GM23338 (cell line): ENCODE data around the gene NFIC. TPM values are rescaled to one million over a fixed set of nuclear protein-coding genes. Genes with fewer than 3 reads are reported as not detected.

Experiments used
- ATAC-seq: fragments of 200-7000 bp; cut with Tn5 transposase; 3 replicates; pipeline ENCODE4 v1.9.1; 2020
- DNase-seq: peaks from one replicate; pipeline ENCODE4 v3.0.0-alpha.2; 2015; ENCODE audit warnings: low spot score
- H2AFZ ChIP-seq: fragments of 200-600 bp; sonication (generic); 2 replicates; pipeline ENCODE4 v1.8.0; 2016; ENCODE audit warnings: antibody characterized with exemption, mild to moderate bottlenecking, moderate library complexity
- H3F3A ChIP-seq: fragments of 200-600 bp; sonication (generic); replicated peaks from 2 replicates; pipeline ENCODE4 v1.8.0; 2017; ENCODE audit warnings: antibody characterized with exemption, mixed run types, low read depth
- H3K27ac ChIP-seq: fragments of 200-600 bp; sonication (generic); 2 replicates; pipeline ENCODE4 v1.6.1; 2016; ENCODE audit warnings: low read depth
- H3K27me3 ChIP-seq: fragments of 200-600 bp; sonication (generic); 2 replicates; pipeline ENCODE4 v1.8.0; 2016; ENCODE audit warnings: mild to moderate bottlenecking, mixed run types, moderate library complexity; ENCODE audit not compliant: insufficient read depth
- H3K36me3 ChIP-seq: fragments of 200-600 bp; sonication (generic); 2 replicates; pipeline ENCODE4 v1.8.0; 2016; ENCODE audit warnings: mild to moderate bottlenecking; ENCODE audit not compliant: insufficient read depth
- H3K4me1 ChIP-seq: fragments of 200-600 bp; sonication (generic); 2 replicates; pipeline ENCODE4 v1.8.0; 2016; ENCODE audit warnings: mild to moderate bottlenecking, moderate library complexity; ENCODE audit not compliant: insufficient read depth
- H3K4me2 ChIP-seq: fragments of 200-600 bp; sonication (generic); 2 replicates; pipeline ENCODE4 v1.7.1; 2017; ENCODE audit warnings: mixed run types
- H3K4me3 ChIP-seq: fragments of 200-600 bp; sonication (generic); 2 replicates; pipeline ENCODE4 v1.6.1; 2016; ENCODE audit warnings: mixed run types
- H3K79me2 ChIP-seq: fragments of 200-600 bp; sonication (generic); replicated peaks from 2 replicates; pipeline ENCODE4 v1.8.0; 2017; ENCODE audit warnings: mild to moderate bottlenecking; ENCODE audit not compliant: insufficient read depth
- H3K9me2 ChIP-seq: fragments of 200-600 bp; sonication (generic); 2 replicates; pipeline ENCODE4 v1.8.0; 2017; ENCODE audit not compliant: insufficient read depth
- H4K20me1 ChIP-seq: fragments of 200-600 bp; sonication (generic); replicated peaks from 2 replicates; pipeline ENCODE4 v1.8.0; 2017; ENCODE audit warnings: mild to moderate bottlenecking; ENCODE audit not compliant: insufficient read depth
- H3K27ac Mint-ChIP-seq: 2 replicates; pipeline ENCODE4 v1.8.0; 2020; ENCODE audit warnings: inconsistent platforms, mild to moderate bottlenecking, moderate library complexity, mixed read lengths
- H3K27me3 Mint-ChIP-seq: 3 replicates; pipeline ENCODE4 v1.8.0; 2022; ENCODE audit warnings: low read depth, mild to moderate bottlenecking, moderate library complexity, mixed read lengths, inconsistent platforms; ENCODE audit not compliant: insufficient read depth, poor library complexity
- H3K36me3 Mint-ChIP-seq: 3 replicates; pipeline ENCODE4 v1.8.0; 2021; ENCODE audit warnings: low read depth, mild to moderate bottlenecking, inconsistent platforms, moderate library complexity, mixed read lengths
- H3K4me1 Mint-ChIP-seq: 3 replicates; pipeline ENCODE4 v1.8.0; 2020; ENCODE audit warnings: mild to moderate bottlenecking, inconsistent platforms, mixed read lengths
- H3K4me3 Mint-ChIP-seq: 3 replicates; pipeline ENCODE4 v1.8.0; 2021; ENCODE audit warnings: moderate library complexity, mild to moderate bottlenecking, inconsistent platforms, mixed read lengths
- H3K9me3 Mint-ChIP-seq: 3 replicates; pipeline ENCODE4 v1.8.0; 2020; ENCODE audit warnings: moderate library complexity, mild to moderate bottlenecking, inconsistent platforms, mixed read lengths
- EZH2 ChIP-seq: fragments of 200-600 bp; sonication (generic); IDR thresholded peaks from one replicate; pipeline ENCODE4 v1.8.0; 2017; ENCODE audit warnings: antibody characterized with exemption, mild to moderate bottlenecking, low read depth; ENCODE audit not compliant: unreplicated experiment
- EZH2phosphoT487 ChIP-seq: fragments of 200-600 bp; sonication (generic); IDR thresholded peaks from one replicate; pipeline ENCODE4 v1.8.1; 2018; ENCODE audit warnings: antibody characterized with exemption; ENCODE audit not compliant: unreplicated experiment
- JUNB ChIP-seq: IDR thresholded peaks from one replicate; pipeline ENCODE4 v1.6.1; 2016; ENCODE audit warnings: antibody characterized with exemption; ENCODE audit not compliant: unreplicated experiment
- NANOG ChIP-seq: IDR thresholded peaks from 2 replicates; pipeline ENCODE4 v1.6.1; 2016; ENCODE audit warnings: antibody characterized with exemption, borderline replicate concordance
- POLR2AphosphoS5 ChIP-seq: IDR thresholded peaks from 2 replicates; pipeline ENCODE4 v1.6.1; 2016; ENCODE audit warnings: antibody characterized with exemption, low read depth
- STAT1 ChIP-seq: IDR thresholded peaks from one replicate; pipeline ENCODE4 v1.6.1; 2016; ENCODE audit warnings: antibody characterized with exemption; ENCODE audit not compliant: unreplicated experiment
- ZNF114 ChIP-seq: fragments of 250-450 bp; sonication (Bioruptor Pico); IDR thresholded peaks from 2 replicates; pipeline ENCODE4 v1.5.0; 2020; ENCODE audit warnings: mild to moderate bottlenecking, moderate library complexity
- ZNF331 ChIP-seq: fragments of 250-450 bp; sonication (Bioruptor Pico); IDR thresholded peaks from 2 replicates; pipeline ENCODE4 v1.5.0; 2020; ENCODE audit warnings: low read depth, mild to moderate bottlenecking, moderate library complexity
- polyA plus RNA-seq: library from polyadenylated mRNA; unstranded; fragments of >200 nt; fragmentation: Nextera tagmentation; extraction: Ambion mirVana; gene quantifications from 2 replicates; pipeline ENCODE4 v1.2.1, GENCODE V29; 2016
- total RNA-seq: library from RNA; depleted of rRNA; stranded (reverse); fragments of >200 nt; shearing (Covaris generic); gene quantifications from 2 replicates; pipeline ENCODE4 v1.2.3, GENCODE V29; 2014
- TF ChIP-seq, protein P1 (sequence below): fragments of 250-450 bp; sonication (Bioruptor Pico); IDR thresholded peaks from 2 replicates; pipeline ENCODE4 v1.5.0; 2020; ENCODE audit warnings: mild to moderate bottlenecking, moderate library complexity
- TF ChIP-seq, protein P2 (sequence below), 2 experiments: fragments of 200-600 bp in 1 of 2; sonication (generic) in 1 of 2; conservative IDR thresholded peaks; 2 replicates each; pipeline versions ENCODE4 v1.5.1 to v1.6.1; 2016 to 2017; ENCODE audit warnings: antibody characterized with exemption in 2 of 2, low read depth in 2 of 2, mild to moderate bottlenecking in 2 of 2, moderate library complexity in 1 of 2
- TF ChIP-seq, protein P3 (sequence below): IDR thresholded peaks from 2 replicates; pipeline ENCODE4 v1.6.1; 2016; ENCODE audit warnings: antibody characterized with exemption
- TF ChIP-seq, protein P4 (sequence below): IDR thresholded peaks from one replicate; pipeline ENCODE4 v1.6.1; 2018; ENCODE audit warnings: antibody characterized with exemption; ENCODE audit not compliant: unreplicated experiment

The NFIC gene
- total and polyA plus RNA-seq, 2 experiments from 2014 or later: 1.3 to 5.3 TPM

DNA sequence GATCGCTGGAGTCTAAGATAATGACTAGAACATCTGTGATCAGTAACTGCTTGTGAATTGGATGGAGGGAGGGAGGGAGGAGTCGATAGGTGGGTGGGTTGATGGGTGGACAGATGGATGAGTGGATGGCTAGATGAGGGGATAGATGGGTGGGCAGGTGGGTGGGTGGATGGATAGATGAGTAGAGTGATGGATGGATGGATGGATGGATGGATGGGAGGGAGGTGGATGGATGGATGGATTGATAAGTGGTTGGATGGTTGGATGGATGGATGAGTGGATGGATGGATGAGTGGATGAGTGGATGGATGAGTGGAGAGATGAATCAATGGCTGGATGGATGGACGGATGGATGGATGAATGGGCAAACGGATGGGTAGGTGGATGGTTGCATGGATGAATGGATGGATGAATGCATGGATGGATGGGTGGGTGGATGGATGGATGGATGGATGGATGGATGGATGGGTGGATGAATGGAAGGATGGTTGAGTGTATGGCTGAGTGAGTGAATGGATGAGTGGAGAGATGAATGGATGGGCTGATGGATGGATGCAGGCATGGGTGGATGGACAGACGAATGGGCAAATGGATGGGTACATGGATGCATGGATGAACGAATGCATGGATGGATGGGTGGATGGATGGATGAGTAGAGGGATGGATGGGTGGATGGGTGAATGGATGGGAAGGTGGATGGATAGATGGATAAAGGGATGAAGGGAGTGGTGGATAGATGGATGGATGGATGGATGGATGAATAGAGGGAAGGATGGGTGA is 44.0 kb upstream of the NFIC start (continued):
- TF ChIP-seq, protein P1, sequence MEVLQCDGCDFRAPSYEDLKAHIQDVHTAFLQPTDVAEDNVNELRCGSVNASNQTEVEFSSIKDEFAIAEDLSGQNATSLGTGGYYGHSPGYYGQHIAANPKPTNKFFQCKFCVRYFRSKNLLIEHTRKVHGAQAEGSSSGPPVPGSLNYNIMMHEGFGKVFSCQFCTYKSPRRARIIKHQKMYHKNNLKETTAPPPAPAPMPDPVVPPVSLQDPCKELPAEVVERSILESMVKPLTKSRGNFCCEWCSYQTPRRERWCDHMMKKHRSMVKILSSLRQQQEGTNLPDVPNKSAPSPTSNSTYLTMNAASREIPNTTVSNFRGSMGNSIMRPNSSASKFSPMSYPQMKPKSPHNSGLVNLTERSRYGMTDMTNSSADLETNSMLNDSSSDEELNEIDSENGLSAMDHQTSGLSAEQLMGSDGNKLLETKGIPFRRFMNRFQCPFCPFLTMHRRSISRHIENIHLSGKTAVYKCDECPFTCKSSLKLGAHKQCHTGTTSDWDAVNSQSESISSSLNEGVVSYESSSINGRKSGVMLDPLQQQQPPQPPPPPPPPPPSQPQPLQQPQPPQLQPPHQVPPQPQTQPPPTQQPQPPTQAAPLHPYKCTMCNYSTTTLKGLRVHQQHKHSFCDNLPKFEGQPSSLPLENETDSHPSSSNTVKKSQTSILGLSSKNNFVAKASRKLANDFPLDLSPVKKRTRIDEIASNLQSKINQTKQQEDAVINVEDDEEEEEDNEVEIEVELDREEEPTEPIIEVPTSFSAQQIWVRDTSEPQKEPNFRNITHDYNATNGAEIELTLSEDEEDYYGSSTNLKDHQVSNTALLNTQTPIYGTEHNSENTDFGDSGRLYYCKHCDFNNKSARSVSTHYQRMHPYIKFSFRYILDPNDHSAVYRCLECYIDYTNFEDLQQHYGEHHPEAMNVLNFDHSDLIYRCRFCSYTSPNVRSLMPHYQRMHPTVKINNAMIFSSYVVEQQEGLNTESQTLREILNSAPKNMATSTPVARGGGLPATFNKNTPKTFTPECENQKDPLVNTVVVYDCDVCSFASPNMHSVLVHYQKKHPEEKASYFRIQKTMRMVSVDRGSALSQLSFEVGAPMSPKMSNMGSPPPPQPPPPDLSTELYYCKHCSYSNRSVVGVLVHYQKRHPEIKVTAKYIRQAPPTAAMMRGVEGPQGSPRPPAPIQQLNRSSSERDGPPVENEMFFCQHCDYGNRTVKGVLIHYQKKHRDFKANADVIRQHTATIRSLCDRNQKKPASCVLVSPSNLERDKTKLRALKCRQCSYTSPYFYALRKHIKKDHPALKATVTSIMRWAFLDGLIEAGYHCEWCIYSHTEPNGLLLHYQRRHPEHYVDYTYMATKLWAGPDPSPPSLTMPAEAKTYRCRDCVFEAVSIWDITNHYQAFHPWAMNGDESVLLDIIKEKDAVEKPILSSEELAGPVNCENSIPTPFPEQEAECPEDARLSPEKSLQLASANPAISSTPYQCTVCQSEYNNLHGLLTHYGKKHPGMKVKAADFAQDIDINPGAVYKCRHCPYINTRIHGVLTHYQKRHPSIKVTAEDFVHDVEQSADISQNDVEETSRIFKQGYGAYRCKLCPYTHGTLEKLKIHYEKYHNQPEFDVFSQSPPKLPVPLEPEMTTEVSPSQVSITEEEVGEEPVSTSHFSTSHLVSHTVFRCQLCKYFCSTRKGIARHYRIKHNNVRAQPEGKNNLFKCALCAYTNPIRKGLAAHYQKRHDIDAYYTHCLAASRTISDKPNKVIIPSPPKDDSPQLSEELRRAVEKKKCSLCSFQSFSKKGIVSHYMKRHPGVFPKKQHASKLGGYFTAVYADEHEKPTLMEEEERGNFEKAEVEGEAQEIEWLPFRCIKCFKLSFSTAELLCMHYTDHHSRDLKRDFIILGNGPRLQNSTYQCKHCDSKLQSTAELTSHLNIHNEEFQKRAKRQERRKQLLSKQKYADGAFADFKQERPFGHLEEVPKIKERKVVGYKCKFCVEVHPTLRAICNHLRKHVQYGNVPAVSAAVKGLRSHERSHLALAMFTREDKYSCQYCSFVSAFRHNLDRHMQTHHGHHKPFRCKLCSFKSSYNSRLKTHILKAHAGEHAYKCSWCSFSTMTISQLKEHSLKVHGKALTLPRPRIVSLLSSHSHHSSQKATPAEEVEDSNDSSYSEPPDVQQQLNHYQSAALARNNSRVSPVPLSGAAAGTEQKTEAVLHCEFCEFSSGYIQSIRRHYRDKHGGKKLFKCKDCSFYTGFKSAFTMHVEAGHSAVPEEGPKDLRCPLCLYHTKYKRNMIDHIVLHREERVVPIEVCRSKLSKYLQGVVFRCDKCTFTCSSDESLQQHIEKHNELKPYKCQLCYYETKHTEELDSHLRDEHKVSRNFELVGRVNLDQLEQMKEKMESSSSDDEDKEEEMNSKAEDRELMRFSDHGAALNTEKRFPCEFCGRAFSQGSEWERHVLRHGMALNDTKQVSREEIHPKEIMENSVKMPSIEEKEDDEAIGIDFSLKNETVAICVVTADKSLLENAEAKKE (CRISPR knock-in tag): no peak
- no peak for TF ChIP-seq ZNF114 (CRISPR knock-in tag)
- TF ChIP-seq NANOG: no peak

DNA sequence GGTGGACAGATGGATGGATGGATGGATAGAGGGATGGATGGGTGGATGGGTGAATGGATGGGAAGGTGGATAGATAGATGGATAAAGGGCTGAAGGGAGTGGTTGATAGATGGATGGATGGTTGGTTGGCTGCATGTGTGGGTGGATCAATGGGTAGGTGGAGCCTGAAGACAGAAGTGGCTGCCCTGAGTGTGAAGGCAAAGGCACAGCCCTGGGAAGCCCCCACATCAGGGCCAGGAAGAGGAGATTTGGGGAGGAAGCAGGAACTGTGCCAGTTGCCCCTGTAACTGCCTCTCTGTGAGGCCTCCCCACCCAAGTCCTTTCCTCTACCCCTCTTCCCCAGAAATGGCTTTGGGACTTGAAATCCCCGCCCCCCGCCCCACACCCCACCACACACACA is 43.4 kb upstream of the NFIC start:
- no peak overlapping the region for H3K4me3 Mint-ChIP-seq
- Histone ChIP-seq H3K79me2 (no peaks in the 10 kb centered on the region), H3K27ac (no peak overlapping the region), H3F3A (no peaks in the 10 kb centered on the region), H2AFZ (no peak overlapping the region), H3K4me3 (no peak overlapping the region), H4K20me1 (no peaks in the 10 kb centered on the region; the same call in 1 of the 2 replicates), H3K27me3 (no peaks in the 10 kb centered on the region; the same call in 1 of the 2 replicates), H3K9me2 (0 out of 2 replicates have a peak, but pooled peaks cover 4% of the 10 kb centered on the region), H3K4me2 (no peak overlapping the region), H3K4me1 (no peaks in the 10 kb centered on the region), H3K36me3 (no peaks in the 10 kb centered on the region)
- no peak overlapping the region for H3K27ac Mint-ChIP-seq
- ATAC-seq (no peak), DNase-seq (no peak)
- no peaks in the 10 kb centered on the region for H3K4me1 Mint-ChIP-seq
- peaks cover 9% of the 10 kb centered on the region for H3K27me3 Mint-ChIP-seq
- no peaks in the 10 kb centered on the region for H3K9me3 Mint-ChIP-seq
- no peaks in the 10 kb centered on the region; the same call in 2 of the 3 replicates for H3K36me3 Mint-ChIP-seq
- TF ChIP-seq EZH2phosphoT487 (no peak), STAT1 (no peak), JUNB (no peak), ZNF331 (CRISPR knock-in tag) (no peak), NANOG (no peak), ZNF114 (CRISPR knock-in tag) (no peak), POLR2AphosphoS5 (no peak), EZH2 (no peak)
- TF ChIP-seq, protein P2, sequence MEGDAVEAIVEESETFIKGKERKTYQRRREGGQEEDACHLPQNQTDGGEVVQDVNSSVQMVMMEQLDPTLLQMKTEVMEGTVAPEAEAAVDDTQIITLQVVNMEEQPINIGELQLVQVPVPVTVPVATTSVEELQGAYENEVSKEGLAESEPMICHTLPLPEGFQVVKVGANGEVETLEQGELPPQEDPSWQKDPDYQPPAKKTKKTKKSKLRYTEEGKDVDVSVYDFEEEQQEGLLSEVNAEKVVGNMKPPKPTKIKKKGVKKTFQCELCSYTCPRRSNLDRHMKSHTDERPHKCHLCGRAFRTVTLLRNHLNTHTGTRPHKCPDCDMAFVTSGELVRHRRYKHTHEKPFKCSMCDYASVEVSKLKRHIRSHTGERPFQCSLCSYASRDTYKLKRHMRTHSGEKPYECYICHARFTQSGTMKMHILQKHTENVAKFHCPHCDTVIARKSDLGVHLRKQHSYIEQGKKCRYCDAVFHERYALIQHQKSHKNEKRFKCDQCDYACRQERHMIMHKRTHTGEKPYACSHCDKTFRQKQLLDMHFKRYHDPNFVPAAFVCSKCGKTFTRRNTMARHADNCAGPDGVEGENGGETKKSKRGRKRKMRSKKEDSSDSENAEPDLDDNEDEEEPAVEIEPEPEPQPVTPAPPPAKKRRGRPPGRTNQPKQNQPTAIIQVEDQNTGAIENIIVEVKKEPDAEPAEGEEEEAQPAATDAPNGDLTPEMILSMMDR (conservative IDR thresholded peaks at IDR 0.05; ENCODE audit: low read depth in 2 of 2): no peak
- TF ChIP-seq, protein P3, sequence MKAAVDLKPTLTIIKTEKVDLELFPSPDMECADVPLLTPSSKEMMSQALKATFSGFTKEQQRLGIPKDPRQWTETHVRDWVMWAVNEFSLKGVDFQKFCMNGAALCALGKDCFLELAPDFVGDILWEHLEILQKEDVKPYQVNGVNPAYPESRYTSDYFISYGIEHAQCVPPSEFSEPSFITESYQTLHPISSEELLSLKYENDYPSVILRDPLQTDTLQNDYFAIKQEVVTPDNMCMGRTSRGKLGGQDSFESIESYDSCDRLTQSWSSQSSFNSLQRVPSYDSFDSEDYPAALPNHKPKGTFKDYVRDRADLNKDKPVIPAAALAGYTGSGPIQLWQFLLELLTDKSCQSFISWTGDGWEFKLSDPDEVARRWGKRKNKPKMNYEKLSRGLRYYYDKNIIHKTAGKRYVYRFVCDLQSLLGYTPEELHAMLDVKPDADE: no peak
- TF ChIP-seq, protein P4, sequence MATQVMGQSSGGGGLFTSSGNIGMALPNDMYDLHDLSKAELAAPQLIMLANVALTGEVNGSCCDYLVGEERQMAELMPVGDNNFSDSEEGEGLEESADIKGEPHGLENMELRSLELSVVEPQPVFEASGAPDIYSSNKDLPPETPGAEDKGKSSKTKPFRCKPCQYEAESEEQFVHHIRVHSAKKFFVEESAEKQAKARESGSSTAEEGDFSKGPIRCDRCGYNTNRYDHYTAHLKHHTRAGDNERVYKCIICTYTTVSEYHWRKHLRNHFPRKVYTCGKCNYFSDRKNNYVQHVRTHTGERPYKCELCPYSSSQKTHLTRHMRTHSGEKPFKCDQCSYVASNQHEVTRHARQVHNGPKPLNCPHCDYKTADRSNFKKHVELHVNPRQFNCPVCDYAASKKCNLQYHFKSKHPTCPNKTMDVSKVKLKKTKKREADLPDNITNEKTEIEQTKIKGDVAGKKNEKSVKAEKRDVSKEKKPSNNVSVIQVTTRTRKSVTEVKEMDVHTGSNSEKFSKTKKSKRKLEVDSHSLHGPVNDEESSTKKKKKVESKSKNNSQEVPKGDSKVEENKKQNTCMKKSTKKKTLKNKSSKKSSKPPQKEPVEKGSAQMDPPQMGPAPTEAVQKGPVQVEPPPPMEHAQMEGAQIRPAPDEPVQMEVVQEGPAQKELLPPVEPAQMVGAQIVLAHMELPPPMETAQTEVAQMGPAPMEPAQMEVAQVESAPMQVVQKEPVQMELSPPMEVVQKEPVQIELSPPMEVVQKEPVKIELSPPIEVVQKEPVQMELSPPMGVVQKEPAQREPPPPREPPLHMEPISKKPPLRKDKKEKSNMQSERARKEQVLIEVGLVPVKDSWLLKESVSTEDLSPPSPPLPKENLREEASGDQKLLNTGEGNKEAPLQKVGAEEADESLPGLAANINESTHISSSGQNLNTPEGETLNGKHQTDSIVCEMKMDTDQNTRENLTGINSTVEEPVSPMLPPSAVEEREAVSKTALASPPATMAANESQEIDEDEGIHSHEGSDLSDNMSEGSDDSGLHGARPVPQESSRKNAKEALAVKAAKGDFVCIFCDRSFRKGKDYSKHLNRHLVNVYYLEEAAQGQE: no peak
